Activated CD4-positive, alpha-beta T cell treated with anti-CD3 and anti-CD28 coated beads for 1 hour (primary cell): ENCODE results near the gene ANO2.
A peak's percentile ranks its signal among the peaks of the same experiment; 100 is the strongest.

Source experiments
- DNase-seq: peaks from one replicate; pipeline ENCODE4 v3.0.0-alpha.2; 2020

The ANO2 gene

GRCh38 chr12:5945071-5946008 lies at the start of gene ANO2:
Gene ANO2, minus strand, starts transcription at chr12:5945259. Its CDS starts 42 bp downstream, at chr12:5945217.
- no peak for DNase-seq

GRCh38 chr12:5989621-5990020 lies 44.6 kb upstream of the ANO2 start:
- DNase-seq = no peak

- peak; percentile 54 for DNase-seq
Observed at GRCh38 chr12:5988659-5989116, 43.6 kb upstream of the ANO2 start.

- DNase-seq = no peak
Observed at GRCh38 chr12:5988088-5988487, 43.0 kb upstream of the ANO2 start.

- DNase-seq = no peak
Observed at GRCh38 chr12:5987573-5987972, 42.5 kb upstream of the ANO2 start.

DNA sequence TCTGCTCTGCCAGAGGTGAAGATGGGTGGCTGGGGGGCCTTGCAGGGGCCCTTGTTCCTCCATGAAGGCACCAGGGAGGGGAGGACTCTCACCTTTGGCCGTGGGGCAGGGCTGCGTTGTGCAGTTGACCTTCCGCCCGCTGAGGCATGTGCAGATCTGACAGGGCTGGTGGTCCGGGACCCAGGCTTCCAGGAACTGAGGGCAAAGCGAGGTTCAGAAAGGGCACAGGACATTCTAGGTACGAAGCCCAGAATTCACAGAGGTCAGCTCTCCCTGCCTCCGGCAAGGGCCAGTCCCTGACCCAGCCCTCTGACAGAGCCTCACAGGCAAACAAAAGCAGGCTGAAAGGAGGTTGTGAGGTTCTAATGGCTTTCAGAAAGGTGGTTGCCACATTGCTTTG lies 40.4 kb upstream of the ANO2 start:
- no peak for DNase-seq

GRCh38 chr12:5984873-5985272 lies 39.8 kb upstream of the ANO2 start:
- DNase-seq = no peak

GRCh38 chr12:5982106-5982505 lies 37.0 kb upstream of the ANO2 start:
- no peak for DNase-seq

- no peak for DNase-seq
Observed at GRCh38 chr12:5977556-5977955, 32.5 kb upstream of the ANO2 start.

DNA sequence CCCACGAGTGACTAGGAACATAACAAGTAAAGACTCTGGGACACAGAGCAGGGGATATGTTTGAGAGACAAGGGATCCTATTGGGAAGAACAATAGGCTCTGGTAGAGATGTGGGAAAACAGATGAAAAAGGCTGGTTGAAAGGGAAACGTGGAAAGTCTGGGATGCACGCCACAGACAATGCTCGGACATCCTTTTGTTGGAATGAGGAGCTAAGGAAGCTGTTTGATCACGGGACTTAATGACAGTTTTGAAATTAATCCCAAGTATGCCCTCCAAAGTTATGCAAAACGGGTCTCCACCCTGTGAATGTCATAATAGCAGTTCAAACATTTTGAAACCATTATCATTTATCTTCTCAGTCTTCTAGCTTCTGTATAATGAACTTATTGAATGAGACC lies 31.7 kb upstream of the ANO2 start:
- DNase-seq = no peak

DNA sequence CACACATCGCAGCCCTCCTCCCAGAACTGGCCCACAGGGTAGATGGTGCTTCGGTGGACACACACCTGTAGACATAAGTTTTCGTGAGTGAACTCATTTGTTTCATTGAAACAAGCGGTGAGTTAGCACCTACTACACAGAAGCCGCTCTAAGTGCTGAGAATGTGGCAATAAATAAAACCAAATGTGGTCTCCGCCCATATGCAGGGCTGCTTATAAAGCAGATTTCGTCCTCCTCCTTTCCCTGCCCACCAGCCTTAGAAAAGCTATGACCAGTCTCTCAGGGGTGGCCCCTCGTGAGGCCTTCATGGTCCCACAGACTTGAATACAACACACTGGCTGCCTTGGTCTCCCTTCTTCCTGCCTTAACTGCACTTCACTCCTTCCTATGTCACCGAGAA lies 31.1 kb upstream of the ANO2 start:
- no peak for DNase-seq

DNA sequence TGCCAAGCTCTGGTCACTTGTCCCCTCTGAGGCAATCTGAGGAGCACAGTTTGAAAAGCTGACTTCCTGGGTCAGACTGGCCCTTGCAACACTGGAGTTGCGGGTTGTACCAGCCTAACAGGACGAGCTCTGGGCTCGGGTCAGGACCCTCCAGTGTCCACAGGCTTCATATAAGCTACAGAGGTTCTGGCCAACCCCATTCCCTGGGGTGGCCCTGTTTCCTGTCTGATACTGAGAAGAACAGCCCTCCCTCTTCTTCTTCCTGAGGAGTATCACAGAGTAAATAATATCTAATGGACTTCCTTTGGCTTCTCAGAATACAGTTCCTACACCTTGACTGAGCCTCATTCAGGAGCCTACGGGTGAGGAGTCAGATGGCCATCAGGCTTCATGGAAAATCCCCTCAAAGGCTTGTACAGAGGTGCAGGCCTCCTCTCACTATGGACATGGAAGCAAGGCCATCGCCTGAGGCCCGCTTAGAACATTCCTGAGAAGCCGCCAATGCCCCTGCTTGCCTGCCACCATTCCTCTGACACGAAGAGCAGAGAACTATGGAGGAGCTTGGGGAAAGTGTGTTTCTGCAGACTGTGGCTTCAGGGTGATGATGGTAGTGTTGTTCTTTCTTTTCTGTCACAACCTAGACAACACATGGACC lies 28.5 kb upstream of the ANO2 start:
- DNase-seq = no peak

- no peak for DNase-seq
Observed at GRCh38 chr12:5972387-5972786, 27.3 kb upstream of the ANO2 start.

DNA sequence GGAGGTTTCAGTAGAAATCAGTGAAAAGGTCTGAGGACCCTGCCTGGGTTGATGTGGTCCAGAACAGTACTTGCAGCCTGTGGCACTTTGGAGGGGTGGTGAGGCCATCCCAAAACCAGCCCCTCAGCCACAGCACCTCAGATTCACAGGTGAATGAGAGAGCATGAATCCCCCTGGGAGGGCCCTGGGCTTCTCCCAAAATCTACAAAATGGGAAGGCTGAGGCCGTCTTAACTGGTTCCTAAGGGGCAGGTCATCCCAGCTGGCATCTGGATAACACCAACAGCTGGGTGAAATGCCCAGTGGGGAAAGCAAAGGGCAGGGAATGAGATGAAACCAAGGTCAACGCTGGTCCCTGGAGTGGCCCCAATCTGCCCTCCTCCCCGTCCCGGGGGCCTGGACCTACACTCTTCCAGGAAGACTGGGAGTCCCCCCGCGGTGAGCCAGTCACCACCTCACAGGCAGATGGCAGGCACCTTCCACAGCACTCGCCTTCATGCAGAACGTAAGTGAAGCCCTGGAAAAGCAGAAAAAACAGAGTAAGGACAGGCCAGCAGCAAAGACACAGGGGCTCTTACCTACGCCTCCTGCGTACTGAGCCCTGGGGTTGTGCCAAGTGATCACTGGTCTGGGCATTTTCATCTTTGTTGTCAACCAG lies 26.3 kb upstream of the ANO2 start:
- DNase-seq = no peak

GRCh38 chr12:5969974-5970690 lies 25.1 kb upstream of the ANO2 start:
- no peak for DNase-seq

- no peak for DNase-seq
Observed at GRCh38 chr12:5969156-5969973, 24.3 kb upstream of the ANO2 start.

DNA sequence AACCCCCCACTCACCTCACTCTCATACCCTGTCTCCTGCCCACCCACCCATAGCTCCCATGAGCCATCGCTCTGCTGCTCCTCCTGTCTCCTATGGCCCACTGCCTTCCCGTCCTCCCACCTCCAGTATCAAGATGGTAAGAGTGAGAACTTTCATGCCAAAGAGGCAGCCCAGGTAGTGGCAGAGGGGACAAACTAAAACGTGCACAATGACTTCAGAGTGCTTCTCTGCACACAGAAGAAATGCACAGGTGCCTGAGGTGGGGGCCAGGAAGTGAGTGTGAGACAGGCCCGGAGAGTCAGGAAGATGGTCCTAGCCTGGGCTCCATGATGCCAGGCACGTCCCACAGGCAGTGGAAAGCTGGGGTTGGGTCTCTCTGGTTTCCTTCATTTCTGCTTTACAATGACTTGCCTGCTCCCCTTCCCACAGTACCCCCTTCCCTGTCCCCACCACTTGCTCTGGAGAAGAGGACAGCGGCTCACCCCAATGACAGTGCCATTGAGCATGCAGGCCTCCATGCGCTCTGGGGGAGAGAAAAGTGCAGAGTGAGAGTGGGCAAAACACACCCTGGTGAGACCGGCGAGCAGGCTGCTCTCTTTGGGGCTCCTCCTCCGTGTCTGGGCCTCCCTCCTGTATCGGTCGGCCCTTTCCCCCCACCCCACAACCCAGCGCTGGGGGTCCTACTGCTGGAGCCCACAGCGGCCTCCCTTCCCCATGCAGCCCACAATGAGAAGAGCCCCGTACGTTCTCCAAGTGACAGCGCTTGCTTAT lies 22.8 kb upstream of the ANO2 start:
- no peak for DNase-seq

- DNase-seq = no peak
Observed at GRCh38 chr12:5966486-5967095, 21.5 kb upstream of the ANO2 start.

GRCh38 chr12:5965950-5966383 lies 20.9 kb upstream of the ANO2 start:
- DNase-seq = peak; percentile 23
